ENCODE results near the gene VWA8. TPM values are rescaled to one million over a fixed set of nuclear protein-coding genes. Genes with fewer than 3 reads are reported as not detected.

VWA8 gene
- total and polyA plus RNA-seq, 2 of the 13 experiments (the other 11 are each of a cell fraction or from before 2014, with no cell fraction given) = 9.1 to 17.3 TPM

DNA sequence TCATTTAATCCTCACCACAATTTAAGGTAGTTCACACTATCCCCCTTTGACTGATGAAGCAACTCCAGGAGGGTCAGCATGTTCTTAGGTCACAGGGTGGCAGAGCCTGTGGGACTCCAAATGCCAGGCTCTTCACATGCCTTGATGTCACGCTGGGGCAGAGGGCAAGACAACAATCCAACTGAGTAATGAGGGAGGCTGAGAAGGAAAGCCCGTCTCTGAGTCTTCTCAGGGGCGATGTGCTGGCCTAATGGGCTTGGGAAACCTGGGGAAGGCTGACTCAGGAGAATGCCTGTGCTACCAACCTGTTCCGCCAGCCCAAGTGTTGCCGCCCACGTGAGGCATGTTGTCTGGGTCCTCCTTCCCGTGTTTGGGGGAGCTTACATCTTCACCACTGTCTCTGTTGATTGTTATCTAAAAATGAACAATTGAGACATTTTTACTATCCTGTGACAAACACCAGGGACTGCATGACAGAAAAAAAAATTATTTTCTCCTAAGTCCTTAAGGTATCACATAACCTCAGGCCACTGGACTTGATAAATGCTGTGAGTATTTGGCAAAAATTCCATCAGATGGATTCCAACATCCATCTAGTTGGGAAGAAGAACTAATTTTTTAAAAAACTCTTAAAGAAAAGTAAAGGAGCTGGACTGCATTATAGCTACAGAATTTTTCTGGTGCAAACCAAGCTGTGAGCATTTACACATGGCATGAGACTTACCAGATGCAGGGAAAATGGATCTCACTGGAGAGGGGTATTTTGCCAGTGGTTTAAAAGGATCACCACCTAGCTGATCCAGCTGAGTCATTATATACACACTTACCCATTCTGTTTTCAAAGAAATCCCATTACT, 346.0 kb downstream of the VWA8 start:
- POLR2A ChIA-PET = interaction anchor here (1.1 to 2.2 kb wide), 9 partner anchors 8 to 37 kb away, joined by 3 to 46 read pairs (median 5); no protein-coding TSS in a partner anchor
- no peak for FAIRE-seq
- no peaks in the 10 kb centered on the region for H4K20me1 ChIP-seq (ENCODE audit: insufficient read depth, low read length)
- CTCF ChIA-PET (ENCODE audit: low intra/inter-chr PET ratio, low total read pairs) = no interaction called here
- intact Hi-C loops (cut with micrococcal nuclease; ENCODE audit: unreplicated experiment) = loop anchor here (1.0 kb wide), 1 partner anchor 33 kb away; no protein-coding TSS in a partner anchor
- in situ Hi-C loops (cut with HindIII; ENCODE audit: extremely low pct_ligation_motif_present, low pct_unique_long_range_greater_than_20kb) = no loop called here
- H3K9me3 ChIP-seq (ENCODE audit: low read length) = no peaks in the 10 kb centered on the region
- no peak; the same call in 2 of the 3 replicates for ATAC-seq
- no peaks in the 10 kb centered on the region; a peak in 1 of 5 replicates for H3K27me3 ChIP-seq (ENCODE audit: control insufficient read depth in 1 of 2, insufficient read depth in 2 of 2, low read length in 2 of 2)
- H3K4me2 ChIP-seq (ENCODE audit: low read depth, low read length) = no peak overlapping the region
- peak overlapping the region; percentile 75 for H3K27ac ChIP-seq (ENCODE audit: extremely low read length, insufficient read depth, low read length)
- no peak for DNase-seq (ENCODE audit: low spot score)
- no peaks in the 10 kb centered on the region for H3K79me2 ChIP-seq (ENCODE audit: insufficient read depth, low read length)
- TF ChIP-seq, protein P1, sequence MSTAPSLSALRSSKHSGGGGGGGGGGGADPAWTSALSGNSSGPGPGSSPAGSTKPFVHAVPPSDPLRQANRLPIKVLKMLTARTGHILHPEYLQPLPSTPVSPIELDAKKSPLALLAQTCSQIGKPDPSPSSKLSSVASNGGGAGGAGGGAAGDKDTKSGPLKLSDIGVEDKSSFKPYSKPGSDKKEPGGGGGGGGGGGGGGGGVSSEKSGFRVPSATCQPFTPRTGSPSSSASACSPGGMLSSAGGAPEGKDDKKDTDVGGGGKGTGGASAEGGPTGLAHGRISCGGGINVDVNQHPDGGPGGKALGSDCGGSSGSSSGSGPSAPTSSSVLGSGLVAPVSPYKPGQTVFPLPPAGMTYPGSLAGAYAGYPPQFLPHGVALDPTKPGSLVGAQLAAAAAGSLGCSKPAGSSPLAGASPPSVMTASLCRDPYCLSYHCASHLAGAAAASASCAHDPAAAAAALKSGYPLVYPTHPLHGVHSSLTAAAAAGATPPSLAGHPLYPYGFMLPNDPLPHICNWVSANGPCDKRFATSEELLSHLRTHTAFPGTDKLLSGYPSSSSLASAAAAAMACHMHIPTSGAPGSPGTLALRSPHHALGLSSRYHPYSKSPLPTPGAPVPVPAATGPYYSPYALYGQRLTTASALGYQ (CRISPR knock-in tag; IDR thresholded peaks at IDR 0.05) = no peak
- TF ChIP-seq TEAD3 (CRISPR knock-in tag; optimal IDR thresholded peaks at IDR 0.05; ENCODE audit: borderline replicate concordance) = no peak
- TF ChIP-seq NFE2L2 (IDR thresholded peaks at IDR 0.05; ENCODE audit: low read length) = peak; percentile 65
- peaks cover 42% of the 10 kb centered on the region for H3K4me1 ChIP-seq (ENCODE audit: insufficient read depth, low read length)
- BruUV-seq (replicated peaks) = no TSS peak
- no peak overlapping the region for H2AFZ ChIP-seq (ENCODE audit: low read length)
- H3K4me3 ChIP-seq (replicated peaks in 1 of 3; ENCODE audit: insufficient read depth in 1 of 3, low read depth in 2 of 3, low read length in 3 of 3) = no peak overlapping the region
- WGBS (ENCODE audit: low lambda C conversion rate) = 100% methylated on average over 5 of the region's 7 CpGs
- H3K36me3 ChIP-seq (replicated peaks in 1 of 2; ENCODE audit: control insufficient read depth in 1 of 2, insufficient read depth in 2 of 2, low read length in 2 of 2) = peaks cover 0 to 8% of the 10 kb centered on the region in 2 experiments; a peak in 4 of 5 replicates
- H3K9ac ChIP-seq (ENCODE audit: insufficient read depth, low read depth, low read length) = peak overlapping the region; percentile 56
